Breast epithelium (tissue), 4 donors: ENCODE measurements around the gene CTDSP1. TPM values are rescaled to one million over a fixed set of nuclear protein-coding genes. Genes with fewer than 3 reads are reported as not detected.

Experiments
- DNase-seq, 2 donors: peaks; one replicate each; pipeline ENCODE4 v3.0.0-alpha.2; 2019; ENCODE audit warnings: low spot score in 2 of 2
- H3K27ac ChIP-seq, 2 donors: fragments of 200-600 bp; sonication (generic) in 1 of 2; one replicate each; pipeline ENCODE4 v1.5.1; 2016 to 2019; ENCODE audit warnings: mild to moderate bottlenecking in 1 of 2
- H3K27me3 ChIP-seq, 2 donors: fragments of 200-600 bp; sonication (generic) in 1 of 2; one replicate each; pipeline versions ENCODE4 v1.5.1 to v1.6.0; 2017 to 2019; ENCODE audit warnings: control low read depth in 1 of 2, mild to moderate bottlenecking in 1 of 2
- H3K36me3 ChIP-seq: fragments of 200-600 bp; one replicate; pipeline ENCODE4 v1.5.1; 2019
- H3K4me1 ChIP-seq, 2 donors: fragments of 200-600 bp; sonication (generic); one replicate each; pipeline ENCODE4 v1.5.1; 2016 to 2019; ENCODE audit warnings: control low read depth in 1 of 2
- H3K4me3 ChIP-seq, 3 donors: fragments of 200-600 bp; sonication (generic); 1 replicate in 2 of 3; 2 replicates in 1 of 3; pipeline ENCODE4 v1.5.1; 2016 to 2019; ENCODE audit warnings: mild to moderate bottlenecking in 3 of 3, moderate library complexity in 2 of 3
- H3K9me3 ChIP-seq, 2 donors: fragments of 200-600 bp; sonication (generic) in 1 of 2; one replicate each; pipeline ENCODE4 v1.5.1; 2016 to 2019; ENCODE audit warnings: control low read depth in 1 of 2
- POLR2A ChIP-seq: fragments of 450-650 bp; IDR thresholded peaks from one replicate; pipeline ENCODE4 v1.6.1; 2016; ENCODE audit warnings: antibody characterized with exemption, mild to moderate bottlenecking, moderate library complexity
- POLR2AphosphoS5 ChIP-seq, 3 donors: sonication (generic); formaldehyde crosslinking; IDR thresholded peaks; one replicate each; pipeline ENCODE4 v1.6.1; 2017; ENCODE audit warnings: antibody characterized with exemption in 3 of 3
- intact Hi-C: fragments of 100-400 bp; cut with DNase I; formaldehyde crosslinking; loops from one replicate; pipeline ENCODE4 v1.15.1; 2023; ENCODE audit warnings: low total_unique reads
- total RNA-seq, 3 donors: library from RNA; depleted of rRNA; stranded (reverse); fragments of >200 nt; gene quantifications; one replicate each; pipeline ENCODE4 v1.1.0, GENCODE V29; 2016
- TF ChIP-seq, protein P1 (sequence below), 3 donors: fragments of 450-650 bp; IDR thresholded peaks; one replicate each; pipeline ENCODE4 v1.5.1; 2016 to 2017; ENCODE audit warnings: antibody characterized with exemption in 3 of 3, mild to moderate bottlenecking in 3 of 3, moderate library complexity in 3 of 3

Gene CTDSP1
- total RNA-seq, 3 donors from 2014 or later, result 83.9 to 113 (median 95.9) TPM

DNA sequence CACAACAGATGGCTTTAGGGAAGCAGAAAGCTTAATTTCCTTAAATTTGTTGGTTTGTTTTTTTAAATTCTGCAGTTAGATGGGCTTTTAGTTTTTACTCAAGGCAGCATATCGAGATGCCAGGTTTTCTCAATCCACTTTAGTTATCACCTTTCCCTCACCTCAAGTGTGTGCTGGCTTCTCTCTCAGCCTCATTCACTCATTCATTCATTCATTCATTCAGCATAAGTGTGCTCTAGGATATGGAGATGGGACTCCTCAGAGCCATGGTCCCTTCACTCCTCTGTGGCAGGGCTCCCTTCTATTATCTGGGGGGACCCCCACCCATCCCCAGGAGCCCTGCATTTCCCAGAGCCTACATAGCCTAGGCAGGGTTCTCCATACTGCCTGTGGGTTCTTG is 38.3 kb downstream of the CTDSP1 start:
- H3K9me3 ChIP-seq, result no peaks in the 10 kb centered on the region
- H3K27me3 ChIP-seq, result no peaks in the 10 kb centered on the region
- TF ChIP-seq, protein P1, sequence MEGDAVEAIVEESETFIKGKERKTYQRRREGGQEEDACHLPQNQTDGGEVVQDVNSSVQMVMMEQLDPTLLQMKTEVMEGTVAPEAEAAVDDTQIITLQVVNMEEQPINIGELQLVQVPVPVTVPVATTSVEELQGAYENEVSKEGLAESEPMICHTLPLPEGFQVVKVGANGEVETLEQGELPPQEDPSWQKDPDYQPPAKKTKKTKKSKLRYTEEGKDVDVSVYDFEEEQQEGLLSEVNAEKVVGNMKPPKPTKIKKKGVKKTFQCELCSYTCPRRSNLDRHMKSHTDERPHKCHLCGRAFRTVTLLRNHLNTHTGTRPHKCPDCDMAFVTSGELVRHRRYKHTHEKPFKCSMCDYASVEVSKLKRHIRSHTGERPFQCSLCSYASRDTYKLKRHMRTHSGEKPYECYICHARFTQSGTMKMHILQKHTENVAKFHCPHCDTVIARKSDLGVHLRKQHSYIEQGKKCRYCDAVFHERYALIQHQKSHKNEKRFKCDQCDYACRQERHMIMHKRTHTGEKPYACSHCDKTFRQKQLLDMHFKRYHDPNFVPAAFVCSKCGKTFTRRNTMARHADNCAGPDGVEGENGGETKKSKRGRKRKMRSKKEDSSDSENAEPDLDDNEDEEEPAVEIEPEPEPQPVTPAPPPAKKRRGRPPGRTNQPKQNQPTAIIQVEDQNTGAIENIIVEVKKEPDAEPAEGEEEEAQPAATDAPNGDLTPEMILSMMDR (IDR thresholded peaks at IDR 0.05), result no peak
- TF ChIP-seq POLR2A (no peak), POLR2AphosphoS5 (IDR thresholded peaks at IDR 0.05) (no peak)
- no peaks in the 10 kb centered on the region for H3K4me1 ChIP-seq
- H3K4me3 ChIP-seq, result no peak overlapping the region
- intact Hi-C loops, result no loop called here
- no peaks in the 10 kb centered on the region for H3K36me3 ChIP-seq
- H3K27ac ChIP-seq, result no peak overlapping the region
- DNase-seq, result no peak

DNA sequence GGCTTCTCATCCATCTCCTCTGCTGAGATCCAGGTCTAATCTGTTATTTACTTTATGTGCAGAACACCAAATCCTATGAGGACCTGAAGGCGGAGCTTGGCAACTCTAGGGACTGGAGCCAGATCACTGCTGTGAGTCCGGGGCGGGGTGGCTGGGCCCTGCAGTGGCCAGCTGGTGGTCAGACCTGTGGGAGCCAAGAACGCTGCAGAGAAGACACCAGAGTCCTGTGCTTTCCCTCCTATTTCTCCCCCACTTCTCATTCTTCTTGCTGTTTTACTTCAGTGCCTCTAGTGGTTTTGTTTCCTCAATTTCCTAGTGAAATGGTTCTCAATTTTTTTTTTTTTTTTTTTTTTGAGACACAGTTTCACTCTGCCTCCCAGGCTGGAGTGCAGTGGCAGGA is 38.9 kb downstream of the CTDSP1 start:
- Histone ChIP-seq H3K27me3 (no peaks in the 10 kb centered on the region), H3K4me1 (no peaks in the 10 kb centered on the region), H3K27ac (no peak overlapping the region), H3K36me3 (no peaks in the 10 kb centered on the region), H3K4me3 (no peak overlapping the region), H3K9me3 (no peaks in the 10 kb centered on the region)
- TF ChIP-seq POLR2A (no peak), POLR2AphosphoS5 (IDR thresholded peaks at IDR 0.05) (no peak)
- TF ChIP-seq, protein P1 (IDR thresholded peaks at IDR 0.05), result no peak
- intact Hi-C loops, result no loop called here
- DNase-seq, result no peak

DNA sequence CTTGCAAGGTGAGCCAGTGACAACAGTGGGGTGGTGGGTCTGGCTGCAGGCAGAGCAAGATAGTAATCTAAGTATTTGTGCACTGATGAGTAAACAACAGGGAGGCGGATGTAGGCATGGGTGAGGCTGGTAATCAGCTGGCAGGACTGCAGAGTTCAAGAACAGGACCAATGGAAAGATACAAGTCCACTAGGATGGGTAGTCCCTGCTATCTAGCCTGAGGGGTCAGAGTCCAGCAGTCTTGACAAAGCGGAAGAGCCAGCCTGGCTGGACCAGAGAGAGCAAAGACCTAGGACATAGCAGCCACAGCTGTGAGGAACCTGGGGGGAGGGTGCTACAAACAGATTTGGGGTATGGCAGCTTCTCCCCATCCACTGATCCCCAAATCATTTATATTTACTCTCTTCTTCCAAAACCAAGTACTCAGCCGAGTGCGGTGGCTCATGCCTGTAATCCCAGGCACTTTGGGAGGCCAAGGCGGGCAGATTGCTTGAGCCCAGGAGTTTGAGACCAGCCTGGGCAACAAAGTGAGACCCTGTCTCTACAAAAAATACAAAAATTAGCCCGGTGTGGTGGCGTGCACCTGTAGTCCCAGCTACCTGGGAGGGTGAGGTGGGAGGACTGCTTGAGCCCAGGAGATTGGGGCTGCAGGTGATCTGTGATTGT is 45.2 kb downstream of the CTDSP1 start:
- Histone ChIP-seq H3K4me1 (no peaks in the 10 kb centered on the region), H3K27ac (no peak overlapping the region), H3K4me3 (no peak overlapping the region), H3K9me3 (no peaks in the 10 kb centered on the region), H3K27me3 (no peaks in the 10 kb centered on the region), H3K36me3 (no peaks in the 10 kb centered on the region)
- DNase-seq, result peak in 1 of 2 donors; percentile 23
- intact Hi-C loops, result no loop called here
- TF ChIP-seq, protein P1 (IDR thresholded peaks at IDR 0.05), result no peak
- TF ChIP-seq POLR2A, result no peak
- no peak for TF ChIP-seq POLR2AphosphoS5 (IDR thresholded peaks at IDR 0.05)

DNA sequence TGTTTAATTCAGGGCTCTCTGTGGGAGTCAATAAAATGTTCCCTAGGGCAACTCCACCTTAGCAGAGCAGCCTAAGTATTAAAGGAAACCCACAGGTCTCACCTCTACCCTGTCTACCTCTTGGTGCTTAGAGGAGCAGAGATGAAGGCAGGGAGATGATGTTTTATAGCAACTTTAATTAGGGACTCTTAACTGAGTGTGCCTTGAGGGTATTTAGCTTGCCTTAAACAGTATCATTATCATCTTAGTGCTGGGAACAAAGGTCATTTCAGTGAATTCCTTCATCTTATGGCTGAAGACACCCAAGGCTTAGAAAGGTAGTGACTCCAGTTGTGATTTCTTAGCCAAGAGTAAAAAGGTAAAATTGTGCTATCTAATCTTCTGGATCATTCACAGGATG is 45.9 kb downstream of the CTDSP1 start:
- TF ChIP-seq POLR2A (no peak), POLR2AphosphoS5 (IDR thresholded peaks at IDR 0.05) (no peak)
- TF ChIP-seq, protein P1 (IDR thresholded peaks at IDR 0.05), result no peak
- no peak for DNase-seq
- Histone ChIP-seq H3K9me3 (no peaks in the 10 kb centered on the region), H3K36me3 (no peaks in the 10 kb centered on the region), H3K27ac (no peak overlapping the region), H3K4me1 (no peaks in the 10 kb centered on the region), H3K4me3 (no peak overlapping the region), H3K27me3 (no peaks in the 10 kb centered on the region)
- intact Hi-C loops, result no loop called here

DNA sequence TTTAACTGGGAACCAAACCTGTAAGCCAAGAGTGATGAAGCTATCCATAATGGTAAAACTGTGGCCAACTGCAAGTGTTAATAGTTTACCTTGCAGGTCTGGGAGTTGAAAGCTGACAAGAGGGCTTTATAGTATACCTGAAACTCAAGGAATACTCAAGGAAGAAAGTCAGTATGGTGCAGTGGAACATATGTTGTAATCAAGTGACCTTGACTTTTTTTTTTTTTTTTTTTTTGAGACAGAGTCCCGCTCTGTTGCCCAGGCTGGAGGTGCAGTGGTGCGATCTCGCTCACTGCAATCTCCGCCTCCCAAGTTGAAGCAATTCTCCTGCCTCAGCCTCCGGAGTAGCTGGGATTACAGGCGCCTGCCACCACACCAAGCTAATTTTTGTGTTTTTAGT is 46.9 kb downstream of the CTDSP1 start:
- H3K4me3 ChIP-seq, result no peak overlapping the region
- no peaks in the 10 kb centered on the region for H3K9me3 ChIP-seq
- no peaks in the 10 kb centered on the region for H3K4me1 ChIP-seq
- TF ChIP-seq, protein P1 (IDR thresholded peaks at IDR 0.05), result no peak
- TF ChIP-seq POLR2A, result no peak
- TF ChIP-seq POLR2AphosphoS5 (IDR thresholded peaks at IDR 0.05), result no peak
- no peak overlapping the region for H3K27ac ChIP-seq
- no peaks in the 10 kb centered on the region for H3K27me3 ChIP-seq
- intact Hi-C loops, result no loop called here
- H3K36me3 ChIP-seq, result no peaks in the 10 kb centered on the region
- DNase-seq, result no peak
